Measurements from ENCODE around the gene DLG5. TPM values are rescaled to one million over a fixed set of nuclear protein-coding genes. Genes with fewer than 3 reads are reported as not detected.

The DLG5 gene
- total RNA-seq, 1 donor from 2014 or later: 60.5 TPM

- DNase-seq (ENCODE audit: low spot score): peak; percentile 20
- TF ChIP-seq CTCF (IDR thresholded peaks at IDR 0.05): no peak
- no peak overlapping the region for H3K27ac Mint-ChIP-seq (ENCODE audit: unreplicated experiment)
- peaks cover 22% of the 10 kb centered on the region for H3K4me1 Mint-ChIP-seq (ENCODE audit: low read depth)
- peaks cover 34% of the 10 kb centered on the region for H3K36me3 Mint-ChIP-seq (ENCODE audit: low read depth)
- H3K27me3 Mint-ChIP-seq (ENCODE audit: low read depth): no peaks in the 10 kb centered on the region
- no peaks in the 10 kb centered on the region for H3K9me3 Mint-ChIP-seq (ENCODE audit: low read depth)
- H3K4me3 Mint-ChIP-seq (ENCODE audit: unreplicated experiment): no peak overlapping the region
These were observed 126.2 kb downstream of the DLG5 start for GRCh38 chr10:77800320-77800719.

- Mint-ChIP-seq H3K9me3 (ENCODE audit: low read depth) (no peaks in the 10 kb centered on the region), H3K4me3 (ENCODE audit: unreplicated experiment) (no peak overlapping the region), H3K4me1 (ENCODE audit: low read depth) (peaks cover 22% of the 10 kb centered on the region), H3K36me3 (ENCODE audit: low read depth) (peaks cover 35% of the 10 kb centered on the region), H3K27ac (ENCODE audit: unreplicated experiment) (no peak overlapping the region), H3K27me3 (ENCODE audit: low read depth) (no peaks in the 10 kb centered on the region)
- DNase-seq (ENCODE audit: low spot score): no peak
- no peak for TF ChIP-seq CTCF (IDR thresholded peaks at IDR 0.05)
These were observed 127.2 kb downstream of the DLG5 start for GRCh38 chr10:77799352-77799751.

- Mint-ChIP-seq H3K4me1 (ENCODE audit: low read depth) (peaks cover 22% of the 10 kb centered on the region), H3K36me3 (ENCODE audit: low read depth) (peaks cover 35% of the 10 kb centered on the region), H3K27ac (ENCODE audit: unreplicated experiment) (no peak overlapping the region), H3K4me3 (ENCODE audit: unreplicated experiment) (no peak overlapping the region), H3K27me3 (ENCODE audit: low read depth) (no peaks in the 10 kb centered on the region), H3K9me3 (ENCODE audit: low read depth) (no peaks in the 10 kb centered on the region)
- no peak for DNase-seq (ENCODE audit: low spot score)
- TF ChIP-seq CTCF (IDR thresholded peaks at IDR 0.05): no peak
These were observed 127.6 kb downstream of the DLG5 start for GRCh38 chr10:77798940-77799339.

- peaks cover 40% of the 10 kb centered on the region for H3K36me3 Mint-ChIP-seq (ENCODE audit: low read depth)
- no peak for TF ChIP-seq CTCF (IDR thresholded peaks at IDR 0.05)
These were observed 130.1 kb downstream of the DLG5 start for GRCh38 chr10:77796311-77796915.

GRCh38 chr10:77795426-77796055 is 131.0 kb downstream of the DLG5 start:
- Mint-ChIP-seq H3K36me3 (ENCODE audit: low read depth) (peaks cover 41% of the 10 kb centered on the region), H3K4me1 (ENCODE audit: low read depth) (peaks cover 5% of the 10 kb centered on the region), H3K27me3 (ENCODE audit: low read depth) (no peaks in the 10 kb centered on the region), H3K4me3 (ENCODE audit: unreplicated experiment) (no peak overlapping the region), H3K27ac (ENCODE audit: unreplicated experiment) (no peak overlapping the region), H3K9me3 (ENCODE audit: low read depth) (no peaks in the 10 kb centered on the region)
- DNase-seq (ENCODE audit: low spot score): peak; percentile 77
- TF ChIP-seq CTCF (IDR thresholded peaks at IDR 0.05): no peak

More at GRCh38 chr10:77796311-77796915, 130.1 kb downstream of the DLG5 start:
- no peak overlapping the region for H3K27ac Mint-ChIP-seq (ENCODE audit: unreplicated experiment)
- no peaks in the 10 kb centered on the region for H3K27me3 Mint-ChIP-seq (ENCODE audit: low read depth)
- H3K4me1 Mint-ChIP-seq (ENCODE audit: low read depth): peaks cover 11% of the 10 kb centered on the region
- peak; percentile 85 for DNase-seq (ENCODE audit: low spot score)
- H3K4me3 Mint-ChIP-seq (ENCODE audit: unreplicated experiment): no peak overlapping the region
- no peaks in the 10 kb centered on the region for H3K9me3 Mint-ChIP-seq (ENCODE audit: low read depth)
